HL-60 (cell line): ENCODE results near the gene PLG.
"Not testable (repeated sequence)": the region's sequence is repeated elsewhere in the genome, so short reads cannot be mapped to it uniquely, and the experiment has no call there.

Source experiments
- DNase-seq, 2 experiments: peaks; one replicate each; pipeline ENCODE4 v3.0.0-alpha.2; 2010 to 2020; ENCODE audit warnings: low read depth in 1 of 2, low spot score in 1 of 2
- H3K27ac ChIP-seq: fragments of 250-450 bp; sonication (Bioruptor Pico); replicated peaks from 2 replicates; pipeline ENCODE4 v1.5.1; 2020; ENCODE audit warnings: mild to moderate bottlenecking, moderate library complexity
- H3K27me3 ChIP-seq: fragments of 250-450 bp; sonication (Bioruptor Pico); 2 replicates; pipeline ENCODE4 v1.5.1; 2021; ENCODE audit warnings: mild to moderate bottlenecking, moderate library complexity; ENCODE audit not compliant: insufficient read depth, poor library complexity, severe bottlenecking
- H3K4me3 ChIP-seq: replicated peaks from 2 replicates; pipeline ENCODE4 v1.5.1; 2011; ENCODE audit warnings: mild to moderate bottlenecking, control low read depth, low read length; ENCODE audit not compliant: insufficient read depth
- GABPA ChIP-seq: IDR thresholded peaks from 2 replicates; pipeline ENCODE4 v1.6.1; 2012; ENCODE audit warnings: low read depth
- POLR2AphosphoS5 ChIP-seq: IDR thresholded peaks from 2 replicates; pipeline ENCODE4 v1.6.1; 2012; ENCODE audit warnings: low read depth
- SPI1 ChIP-seq: IDR thresholded peaks from 2 replicates; pipeline ENCODE4 v1.6.1; 2012; ENCODE audit warnings: low read depth, mild to moderate bottlenecking, borderline replicate concordance
- long read RNA-seq: library from polyadenylated mRNA; unstranded; transcript quantifications from one replicate; pipeline ENCODE4 v2.0.0, GENCODE V29; 2020
- TF ChIP-seq, protein P1 (sequence below): IDR thresholded peaks from 2 replicates; pipeline ENCODE4 v1.6.1; 2012; ENCODE audit warnings: low read depth; ENCODE audit not compliant: insufficient replicate concordance
- TF ChIP-seq, protein P2 (sequence below): IDR thresholded peaks from one replicate; pipeline ENCODE4 v1.5.1; 2011; ENCODE audit warnings: low read length, control low read depth, inconsistent platforms; ENCODE audit not compliant: insufficient read depth

PLG gene
- long read RNA-seq: 0 reads

GRCh38 chr6:160701918-160702680 lies at the start of gene PLG:
Gene PLG, plus strand, starts transcription at chr6:160702244. Its CDS starts 61 bp downstream, at chr6:160702305.
- H3K27me3 ChIP-seq, DNase-seq, H3K4me3 ChIP-seq, H3K27ac ChIP-seq: not testable (repeated sequence)

DNA sequence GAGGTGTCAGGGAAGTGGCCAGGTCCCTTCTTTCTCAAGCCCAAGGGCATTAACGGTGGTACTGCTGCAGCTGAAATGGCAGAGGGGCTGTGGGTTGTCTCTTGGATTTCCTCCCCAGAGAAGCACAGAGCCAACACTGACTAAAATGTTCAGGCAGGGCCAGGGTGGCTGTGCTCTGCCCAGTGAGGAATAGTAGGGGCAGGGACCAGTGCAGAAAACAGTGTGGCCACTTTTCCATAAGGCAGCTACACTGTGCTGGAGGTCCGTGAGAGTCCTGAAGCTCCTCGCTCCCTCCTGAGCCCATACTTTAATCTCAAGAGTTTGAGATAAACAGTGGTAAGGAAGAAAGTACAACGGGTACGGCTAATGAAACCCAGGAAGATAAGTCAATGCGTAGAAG lies 42.5 kb upstream of the PLG start:
- DNase-seq: no peak
- no peak for TF ChIP-seq POLR2AphosphoS5
- TF ChIP-seq SPI1: no peak
- TF ChIP-seq, protein P1, sequence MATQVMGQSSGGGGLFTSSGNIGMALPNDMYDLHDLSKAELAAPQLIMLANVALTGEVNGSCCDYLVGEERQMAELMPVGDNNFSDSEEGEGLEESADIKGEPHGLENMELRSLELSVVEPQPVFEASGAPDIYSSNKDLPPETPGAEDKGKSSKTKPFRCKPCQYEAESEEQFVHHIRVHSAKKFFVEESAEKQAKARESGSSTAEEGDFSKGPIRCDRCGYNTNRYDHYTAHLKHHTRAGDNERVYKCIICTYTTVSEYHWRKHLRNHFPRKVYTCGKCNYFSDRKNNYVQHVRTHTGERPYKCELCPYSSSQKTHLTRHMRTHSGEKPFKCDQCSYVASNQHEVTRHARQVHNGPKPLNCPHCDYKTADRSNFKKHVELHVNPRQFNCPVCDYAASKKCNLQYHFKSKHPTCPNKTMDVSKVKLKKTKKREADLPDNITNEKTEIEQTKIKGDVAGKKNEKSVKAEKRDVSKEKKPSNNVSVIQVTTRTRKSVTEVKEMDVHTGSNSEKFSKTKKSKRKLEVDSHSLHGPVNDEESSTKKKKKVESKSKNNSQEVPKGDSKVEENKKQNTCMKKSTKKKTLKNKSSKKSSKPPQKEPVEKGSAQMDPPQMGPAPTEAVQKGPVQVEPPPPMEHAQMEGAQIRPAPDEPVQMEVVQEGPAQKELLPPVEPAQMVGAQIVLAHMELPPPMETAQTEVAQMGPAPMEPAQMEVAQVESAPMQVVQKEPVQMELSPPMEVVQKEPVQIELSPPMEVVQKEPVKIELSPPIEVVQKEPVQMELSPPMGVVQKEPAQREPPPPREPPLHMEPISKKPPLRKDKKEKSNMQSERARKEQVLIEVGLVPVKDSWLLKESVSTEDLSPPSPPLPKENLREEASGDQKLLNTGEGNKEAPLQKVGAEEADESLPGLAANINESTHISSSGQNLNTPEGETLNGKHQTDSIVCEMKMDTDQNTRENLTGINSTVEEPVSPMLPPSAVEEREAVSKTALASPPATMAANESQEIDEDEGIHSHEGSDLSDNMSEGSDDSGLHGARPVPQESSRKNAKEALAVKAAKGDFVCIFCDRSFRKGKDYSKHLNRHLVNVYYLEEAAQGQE: no peak
- TF ChIP-seq, protein P2, sequence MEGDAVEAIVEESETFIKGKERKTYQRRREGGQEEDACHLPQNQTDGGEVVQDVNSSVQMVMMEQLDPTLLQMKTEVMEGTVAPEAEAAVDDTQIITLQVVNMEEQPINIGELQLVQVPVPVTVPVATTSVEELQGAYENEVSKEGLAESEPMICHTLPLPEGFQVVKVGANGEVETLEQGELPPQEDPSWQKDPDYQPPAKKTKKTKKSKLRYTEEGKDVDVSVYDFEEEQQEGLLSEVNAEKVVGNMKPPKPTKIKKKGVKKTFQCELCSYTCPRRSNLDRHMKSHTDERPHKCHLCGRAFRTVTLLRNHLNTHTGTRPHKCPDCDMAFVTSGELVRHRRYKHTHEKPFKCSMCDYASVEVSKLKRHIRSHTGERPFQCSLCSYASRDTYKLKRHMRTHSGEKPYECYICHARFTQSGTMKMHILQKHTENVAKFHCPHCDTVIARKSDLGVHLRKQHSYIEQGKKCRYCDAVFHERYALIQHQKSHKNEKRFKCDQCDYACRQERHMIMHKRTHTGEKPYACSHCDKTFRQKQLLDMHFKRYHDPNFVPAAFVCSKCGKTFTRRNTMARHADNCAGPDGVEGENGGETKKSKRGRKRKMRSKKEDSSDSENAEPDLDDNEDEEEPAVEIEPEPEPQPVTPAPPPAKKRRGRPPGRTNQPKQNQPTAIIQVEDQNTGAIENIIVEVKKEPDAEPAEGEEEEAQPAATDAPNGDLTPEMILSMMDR: no peak
- no peak for TF ChIP-seq GABPA
- Histone ChIP-seq H3K4me3 (no peak overlapping the region), H3K27me3 (no peaks in the 10 kb centered on the region), H3K27ac (no peak overlapping the region)

DNA sequence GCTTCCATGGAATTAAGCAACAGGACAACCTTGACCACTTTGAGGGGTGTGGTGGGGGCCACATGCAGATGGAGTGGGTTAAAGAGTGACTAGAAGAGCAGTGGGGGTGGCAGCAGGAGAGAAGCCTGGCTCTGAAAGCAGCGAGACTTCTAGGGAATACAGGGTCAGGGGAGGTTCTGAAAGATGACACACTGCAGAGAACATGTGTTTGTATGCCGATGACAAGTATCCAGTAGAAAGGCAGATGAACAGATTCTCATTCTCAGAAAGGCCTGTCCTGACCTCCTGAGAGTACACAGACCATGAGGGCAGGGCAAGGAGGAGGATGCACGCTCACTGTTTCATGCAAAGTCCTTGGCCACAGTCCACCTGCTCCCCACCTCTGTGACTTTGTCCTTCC lies 40.8 kb upstream of the PLG start:
- Histone ChIP-seq H3K27ac (no peak overlapping the region), H3K4me3 (no peak overlapping the region), H3K27me3 (no peaks in the 10 kb centered on the region)
- DNase-seq: no peak
- no peak for TF ChIP-seq GABPA
- TF ChIP-seq, protein P1: no peak
- TF ChIP-seq SPI1: no peak
- no peak for TF ChIP-seq POLR2AphosphoS5
- TF ChIP-seq, protein P2: no peak

DNA sequence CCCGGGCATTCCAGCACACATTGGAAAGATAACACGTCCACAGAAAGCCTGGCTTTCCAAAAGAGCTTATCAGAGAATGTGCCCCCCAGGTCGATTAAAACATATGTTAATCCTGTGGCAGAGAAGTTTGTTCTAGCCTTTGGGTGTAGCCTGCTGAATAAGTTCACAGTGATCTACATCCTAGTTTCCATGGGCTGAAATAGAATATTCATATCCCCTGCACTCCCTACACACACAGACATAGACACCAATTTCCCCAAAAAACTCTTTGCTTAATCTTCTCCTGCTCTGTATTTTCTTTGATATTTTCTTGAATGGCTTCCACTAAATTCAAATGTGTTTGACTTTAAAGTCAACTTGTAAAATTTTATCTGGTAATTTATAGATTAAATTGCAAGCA lies 39.6 kb upstream of the PLG start:
- no peak for DNase-seq
- H3K4me3 ChIP-seq: no peak overlapping the region

More for the DNA sequence above, 39.6 kb upstream of the PLG start:
- no peak overlapping the region for H3K27ac ChIP-seq
- TF ChIP-seq, protein P2: no peak
- TF ChIP-seq GABPA (no peak), SPI1 (no peak), POLR2AphosphoS5 (no peak)
- TF ChIP-seq, protein P1: no peak
- H3K27me3 ChIP-seq: no peaks in the 10 kb centered on the region
